SK-N-SH treated with all-trans-retinoic acid at 6 μM for 48 hours (cell line): ENCODE measurements around the gene POLR1C.

Experiments used
- ARNTL ChIP-seq: fragments of 450-650 bp; formaldehyde crosslinking; IDR thresholded peaks from 2 replicates; pipeline ENCODE4 v1.5.0; 2020; ENCODE audit warnings: low read depth, mild to moderate bottlenecking, moderate library complexity, borderline replicate concordance
- BACH2 ChIP-seq: fragments of 250-450 bp; sonication (Bioruptor Pico); IDR thresholded peaks from 2 replicates; pipeline ENCODE4 v1.9.0; 2021; ENCODE audit warnings: mild to moderate bottlenecking, borderline replicate concordance
- CREB5 ChIP-seq: fragments of 250-450 bp; sonication (Bioruptor Pico); IDR thresholded peaks from 2 replicates; pipeline ENCODE4 v1.5.1; 2020; ENCODE audit warnings: low read depth, mild to moderate bottlenecking, moderate library complexity
- CSDC2 ChIP-seq: fragments of 250-450 bp; sonication (Bioruptor Pico); IDR thresholded peaks from 2 replicates; pipeline ENCODE4 v1.5.0; 2020; ENCODE audit warnings: mild to moderate bottlenecking, moderate library complexity
- CSRNP3 ChIP-seq: fragments of 250-450 bp; sonication (Bioruptor Pico); IDR thresholded peaks from 2 replicates; pipeline ENCODE4 v1.5.1; 2021; ENCODE audit warnings: mild to moderate bottlenecking, moderate library complexity
- ESRRG ChIP-seq: fragments of 250-450 bp; sonication (Bioruptor Pico); IDR thresholded peaks from 2 replicates; pipeline ENCODE4 v1.6.1; 2021; ENCODE audit warnings: mild to moderate bottlenecking
- GLIS3 ChIP-seq: fragments of 250-450 bp; sonication (Bioruptor Pico); IDR thresholded peaks from 2 replicates; pipeline ENCODE4 v1.5.0; 2020; ENCODE audit warnings: mild to moderate bottlenecking, moderate library complexity
- PATZ1 ChIP-seq: fragments of 250-450 bp; sonication (Bioruptor Pico); IDR thresholded peaks from 2 replicates; pipeline ENCODE4 v1.8.0; 2020; ENCODE audit warnings: mild to moderate bottlenecking, moderate library complexity, borderline replicate concordance
- PPARA ChIP-seq: fragments of 250-450 bp; sonication (Bioruptor Pico); IDR thresholded peaks from 2 replicates; pipeline ENCODE4 v1.5.0; 2020; ENCODE audit warnings: mild to moderate bottlenecking, borderline replicate concordance
- RARB ChIP-seq: fragments of 250-450 bp; sonication (Bioruptor Pico); IDR thresholded peaks from 2 replicates; pipeline ENCODE4 v1.8.0; 2021; ENCODE audit warnings: mild to moderate bottlenecking, moderate library complexity
- TOX ChIP-seq: fragments of 250-450 bp; sonication (Bioruptor Pico); IDR thresholded peaks from 2 replicates; pipeline ENCODE4 v1.8.0; 2021; ENCODE audit warnings: mild to moderate bottlenecking, moderate library complexity, borderline replicate concordance
- TSHZ2 ChIP-seq: fragments of 250-450 bp; sonication (Bioruptor Pico); IDR thresholded peaks from 2 replicates; pipeline ENCODE4 v1.5.0; 2020; ENCODE audit warnings: mild to moderate bottlenecking, moderate library complexity
- ZFP30 ChIP-seq: fragments of 450-650 bp; formaldehyde crosslinking; IDR thresholded peaks from 2 replicates; pipeline ENCODE4 v1.5.0; 2022; ENCODE audit warnings: mild to moderate bottlenecking, moderate library complexity

GRCh38 chr6:43489277-43490072, 27.4 kb upstream of the POLR1C start:
- TF ChIP-seq PATZ1 (CRISPR knock-in tag) (no peak), GLIS3 (CRISPR knock-in tag) (no peak), CSRNP3 (CRISPR knock-in tag) (no peak), TSHZ2 (no peak), TOX (no peak), CREB5 (no peak), ARNTL (no peak), CSDC2 (CRISPR knock-in tag) (no peak), PPARA (CRISPR knock-in tag) (no peak), BACH2 (CRISPR knock-in tag) (no peak), RARB (no peak), ESRRG (no peak), ZFP30 (CRISPR knock-in tag) (no peak)
